HCT116 (cell line): ENCODE measurements around the gene C10orf143. TPM values are rescaled to one million over a fixed set of nuclear protein-coding genes. Genes with fewer than 3 reads are reported as not detected.

Experiments
- ATAC-seq: fragments of 200-7000 bp; cut with Tn5 transposase; 2 replicates; pipeline ENCODE4 v1.9.1; 2020; ENCODE audit warnings: mild to moderate bottlenecking, moderate library complexity
- BruUV-seq: library from RNA; stranded (reverse); fragments of 400-500 nt; replicated peaks from 2 replicates; lab custom pipeline; 2021; lab: Mats Ljungman, UMichigan
- CTCF ChIA-PET: fragments of 300-600 bp; sonication (Branson Sonifier 250); formaldehyde crosslinking; loops from one replicate; lab custom pipeline; 2021; ENCODE audit warnings: antibody characterized with exemption; lab: Charles Lee
- POLR2A ChIA-PET: fragments of 300-600, 350-600 bp; sonication (Branson Sonifier 250); formaldehyde crosslinking; loops from one replicate; lab custom pipeline; 2021; ENCODE audit warnings: antibody characterized with exemption; lab: Charles Lee
- RAD21 ChIA-PET, 2 experiments: fragments of 300-600 bp; sonication (Branson Sonifier 250); formaldehyde crosslinking; loops; one replicate each; lab custom pipeline; 2023; ENCODE audit warnings: low total read pairs in 2 of 2; ENCODE audit not compliant: uncharacterized antibody in 2 of 2, unreplicated experiment in 2 of 2, low non-redundant PET in 1 of 2; lab: Charles Lee
- DNase-seq: peaks from one replicate; pipeline ENCODE4 v3.0.0-alpha.2; 2010; ENCODE audit warnings: low read depth, low spot score
- H2AFZ ChIP-seq: fragments of 200-600 bp; shearing (Covaris generic), sonication (generic); 2 replicates; pipeline ENCODE4 v1.6.1; 2017; ENCODE audit warnings: low read depth, mixed run types, mixed read lengths, antibody characterized with exemption, low read length; ENCODE audit not compliant: poor library complexity, severe bottlenecking
- H3K27ac ChIP-seq: 2 replicates; pipeline ENCODE4 v1.5.1; 2012; ENCODE audit warnings: low read depth, low read length
- H3K27me3 ChIP-seq: fragments of 200-600 bp; sonication (generic); 2 replicates; pipeline ENCODE4 v1.6.1; 2016; ENCODE audit warnings: mixed run types, low read length, mixed read lengths; ENCODE audit not compliant: insufficient read depth
- H3K36me3 ChIP-seq, 2 experiments: fragments of 200-500 bp in 1 of 2; fragments of 200-600 bp in 1 of 2; sonication (Bioruptor generic) in 1 of 2; sonication (generic) in 1 of 2; 2 replicates each; pipeline versions ENCODE4 v1.5.1 to v1.6.1; 2014 to 2016; ENCODE audit warnings: low read length in 2 of 2, inconsistent platforms in 1 of 2, mixed read lengths in 1 of 2, mixed run types in 1 of 2; ENCODE audit not compliant: insufficient read depth in 2 of 2, control insufficient read depth in 1 of 2
- H3K4me1 ChIP-seq, 2 experiments: fragments of 200-600 bp in 1 of 2; sonication (generic) in 1 of 2; 2 replicates each; pipeline versions ENCODE4 v1.5.1 to v1.6.1; 2012 to 2017; ENCODE audit warnings: low read length in 2 of 2, inconsistent platforms in 1 of 2, mild to moderate bottlenecking in 1 of 2, mixed read lengths in 1 of 2, mixed run types in 1 of 2, moderate library complexity in 1 of 2; ENCODE audit not compliant: insufficient read depth in 2 of 2, control insufficient read depth in 1 of 2
- H3K4me2 ChIP-seq: fragments of 200-600 bp; sonication (generic); 2 replicates; pipeline ENCODE4 v1.6.1; 2017; ENCODE audit warnings: mixed run types, low read length, mixed read lengths
- H3K4me3 ChIP-seq, 2 experiments: fragments of 200-600 bp in 1 of 2; sonication (generic) in 1 of 2; replicated peaks in 1 of 2; 2 replicates each; pipeline ENCODE4 v1.5.1; 2011 to 2016; ENCODE audit warnings: low read length in 2 of 2, control low read depth in 1 of 2, low read depth in 1 of 2, mild to moderate bottlenecking in 1 of 2, mixed read lengths in 1 of 2, mixed run types in 1 of 2
- H3K79me2 ChIP-seq: fragments of 200-600 bp; sonication (generic); 2 replicates; pipeline ENCODE4 v1.6.1; 2017; ENCODE audit warnings: mild to moderate bottlenecking, mixed run types, low read length, moderate library complexity, mixed read lengths; ENCODE audit not compliant: insufficient read depth
- H3K9ac ChIP-seq: fragments of 200-600 bp; sonication (generic); 2 replicates; pipeline ENCODE4 v1.6.1; 2016; ENCODE audit warnings: low read length, mixed read lengths
- H3K9me2 ChIP-seq: fragments of 200-600 bp; sonication (generic), shearing (Covaris generic); 2 replicates; pipeline ENCODE4 v1.6.1; 2017; ENCODE audit warnings: mixed run types, mild to moderate bottlenecking, moderate library complexity; ENCODE audit not compliant: insufficient read depth
- H3K9me3 ChIP-seq, 2 experiments: fragments of 200-500 bp in 1 of 2; fragments of 200-600 bp in 1 of 2; sonication (Bioruptor generic) in 1 of 2; sonication (generic) in 1 of 2; 2 replicates each; pipeline ENCODE4 v1.6.1; 2014 to 2017; ENCODE audit warnings: low read length in 2 of 2, mixed read lengths in 2 of 2, inconsistent platforms in 1 of 2, low read depth in 1 of 2, mild to moderate bottlenecking in 1 of 2, mixed run types in 1 of 2, moderate library complexity in 1 of 2; ENCODE audit not compliant: control insufficient read depth in 1 of 2, insufficient read depth in 1 of 2
- H4K20me1 ChIP-seq: fragments of 200-600 bp; sonication (generic), shearing (Covaris generic); 2 replicates; pipeline ENCODE4 v1.6.1; 2017; ENCODE audit warnings: mixed run types, mild to moderate bottlenecking, moderate library complexity; ENCODE audit not compliant: insufficient read depth
- CEBPB ChIP-seq: IDR thresholded peaks from 2 replicates; pipeline ENCODE4 v1.6.1; 2012; ENCODE audit warnings: low read depth
- EGR1 ChIP-seq: IDR thresholded peaks from 2 replicates; pipeline ENCODE4 v1.6.1; 2012; ENCODE audit warnings: low read depth
- ELF1 ChIP-seq: IDR thresholded peaks from 2 replicates; pipeline ENCODE4 v1.6.1; 2012; ENCODE audit warnings: low read depth, borderline replicate concordance
- EZH2 ChIP-seq: fragments of 200-600 bp; sonication (generic); IDR thresholded peaks from 2 replicates; pipeline ENCODE4 v1.6.1; 2017; ENCODE audit warnings: antibody characterized with exemption, mixed run types
- EZH2phosphoT487 ChIP-seq: fragments of 200-600 bp; IDR thresholded peaks from 2 replicates; pipeline ENCODE4 v1.6.1; 2018; ENCODE audit warnings: antibody characterized with exemption, borderline replicate concordance
- FOSL1 ChIP-seq: IDR thresholded peaks from 2 replicates; pipeline ENCODE4 v1.6.1; 2012; ENCODE audit warnings: low read depth
- JUND ChIP-seq: IDR thresholded peaks from 2 replicates; pipeline ENCODE4 v1.6.1; 2012
- POLR2A ChIP-seq: IDR thresholded peaks from 2 replicates; pipeline ENCODE4 v1.7.0; 2011; ENCODE audit warnings: borderline replicate concordance; ENCODE audit not compliant: insufficient read depth, insufficient read length; ENCODE audit errors: extremely low read depth
- POLR2AphosphoS5 ChIP-seq: IDR thresholded peaks from 2 replicates; pipeline ENCODE4 v1.6.1; 2011; ENCODE audit warnings: mild to moderate bottlenecking, low read depth, low read length, moderate library complexity
- RAD21 ChIP-seq: IDR thresholded peaks from 2 replicates; pipeline ENCODE4 v1.6.1; 2012; ENCODE audit warnings: low read depth, mild to moderate bottlenecking
- REST ChIP-seq: IDR thresholded peaks from 2 replicates; pipeline ENCODE4 v1.6.1; 2012; ENCODE audit warnings: low read depth
- SIN3A ChIP-seq: IDR thresholded peaks from 2 replicates; pipeline ENCODE4 v1.6.1; 2012; ENCODE audit warnings: low read depth
- TCF7L2 ChIP-seq: IDR thresholded peaks from 2 replicates; pipeline ENCODE4 v1.7.0; 2011; ENCODE audit warnings: borderline replicate concordance, inconsistent platforms; ENCODE audit not compliant: insufficient read depth, insufficient read length; ENCODE audit errors: extremely low read depth
- ZFX ChIP-seq: fragments of 450-650 bp; IDR thresholded peaks from 2 replicates; pipeline ENCODE4 v1.6.1; 2017
- intact Hi-C: fragments of 100-400 bp; cut with micrococcal nuclease; formaldehyde crosslinking; loops from 2 replicates; pipeline ENCODE4 v1.10.0; 2022
- total RNA-seq: library from RNA; stranded (reverse); gene quantifications from one replicate; pipeline ENCODE4 v1.2.1, GENCODE V29; 2021; ENCODE audit not compliant: unreplicated experiment
- TF ChIP-seq, protein P1 (sequence below): IDR thresholded peaks from 2 replicates; pipeline ENCODE4 v1.6.1; 2012
- TF ChIP-seq, protein P2 (sequence below): IDR thresholded peaks from 2 replicates; pipeline ENCODE4 v1.6.1; 2012
- TF ChIP-seq, protein P3 (sequence below), 3 experiments: fragments of 200-600 bp in 1 of 3; sonication (generic) in 1 of 3; IDR thresholded peaks in 2 of 3; conservative IDR thresholded peaks in 1 of 3; 2 replicates each; pipeline ENCODE4 v1.5.1; 2012 to 2017; ENCODE audit warnings: low read depth in 2 of 3, low read length in 2 of 3, antibody characterized with exemption in 1 of 3, borderline replicate concordance in 1 of 3, control low read depth in 1 of 3, mild to moderate bottlenecking in 1 of 3, mixed read lengths in 1 of 3, mixed run types in 1 of 3, moderate library complexity in 1 of 3; ENCODE audit not compliant: insufficient read depth in 1 of 3

The C10orf143 gene
- total RNA-seq, 1 experiment from 2014 or later = 0.66 TPM

GRCh38 chr10:130137090-130137448 lies 26.4 kb upstream of the C10orf143 start:
- BruUV-seq = no TSS peak
- Histone ChIP-seq H3K27me3 (no peaks in the 10 kb centered on the region), H3K4me3 (peak overlapping the region; percentile 61 to 73), H3K4me1 (peaks cover 8 to 24% of the 10 kb centered on the region in 2 experiments; a peak in 3 of 4 replicates), H3K9ac (peak overlapping the region; percentile 73), H3K36me3 (no peaks in the 10 kb centered on the region), H4K20me1 (0 out of 2 replicates have a peak, but pooled peaks cover 6% of the 10 kb centered on the region), H3K9me3 (no peaks in the 10 kb centered on the region), H3K4me2 (peak overlapping the region; percentile 75), H3K79me2 (peaks cover 54% of the 10 kb centered on the region), H2AFZ (no peak overlapping the region), H3K27ac (peak overlapping the region; percentile 64), H3K9me2 (no peaks in the 10 kb centered on the region)
- ChIA-PET CTCF (interaction anchor here (3.7 kb wide), 1 partner anchor 27 kb away, joined by 16 read pairs; the partner anchor contains the start of gene C10orf143), RAD21 (no interaction called here), POLR2A (interaction anchor here (2.9 kb wide), 1 partner anchor 27 kb away, joined by 13 read pairs; the partner anchor contains the start of gene C10orf143)
- TF ChIP-seq, protein P1, sequence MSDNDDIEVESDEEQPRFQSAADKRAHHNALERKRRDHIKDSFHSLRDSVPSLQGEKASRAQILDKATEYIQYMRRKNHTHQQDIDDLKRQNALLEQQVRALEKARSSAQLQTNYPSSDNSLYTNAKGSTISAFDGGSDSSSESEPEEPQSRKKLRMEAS = no peak
- no peak for TF ChIP-seq JUND
- no peak for TF ChIP-seq POLR2A
- TF ChIP-seq EZH2 = no peak
- no peak for TF ChIP-seq FOSL1
- no peak for TF ChIP-seq ELF1
- no peak for TF ChIP-seq SIN3A
- TF ChIP-seq CEBPB = no peak
- no peak for TF ChIP-seq TCF7L2
- TF ChIP-seq, protein P2, sequence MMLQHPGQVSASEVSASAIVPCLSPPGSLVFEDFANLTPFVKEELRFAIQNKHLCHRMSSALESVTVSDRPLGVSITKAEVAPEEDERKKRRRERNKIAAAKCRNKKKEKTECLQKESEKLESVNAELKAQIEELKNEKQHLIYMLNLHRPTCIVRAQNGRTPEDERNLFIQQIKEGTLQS = no peak
- no peak for TF ChIP-seq POLR2AphosphoS5
- no peak for TF ChIP-seq ZFX
- no peak for TF ChIP-seq REST
- TF ChIP-seq, protein P3, sequence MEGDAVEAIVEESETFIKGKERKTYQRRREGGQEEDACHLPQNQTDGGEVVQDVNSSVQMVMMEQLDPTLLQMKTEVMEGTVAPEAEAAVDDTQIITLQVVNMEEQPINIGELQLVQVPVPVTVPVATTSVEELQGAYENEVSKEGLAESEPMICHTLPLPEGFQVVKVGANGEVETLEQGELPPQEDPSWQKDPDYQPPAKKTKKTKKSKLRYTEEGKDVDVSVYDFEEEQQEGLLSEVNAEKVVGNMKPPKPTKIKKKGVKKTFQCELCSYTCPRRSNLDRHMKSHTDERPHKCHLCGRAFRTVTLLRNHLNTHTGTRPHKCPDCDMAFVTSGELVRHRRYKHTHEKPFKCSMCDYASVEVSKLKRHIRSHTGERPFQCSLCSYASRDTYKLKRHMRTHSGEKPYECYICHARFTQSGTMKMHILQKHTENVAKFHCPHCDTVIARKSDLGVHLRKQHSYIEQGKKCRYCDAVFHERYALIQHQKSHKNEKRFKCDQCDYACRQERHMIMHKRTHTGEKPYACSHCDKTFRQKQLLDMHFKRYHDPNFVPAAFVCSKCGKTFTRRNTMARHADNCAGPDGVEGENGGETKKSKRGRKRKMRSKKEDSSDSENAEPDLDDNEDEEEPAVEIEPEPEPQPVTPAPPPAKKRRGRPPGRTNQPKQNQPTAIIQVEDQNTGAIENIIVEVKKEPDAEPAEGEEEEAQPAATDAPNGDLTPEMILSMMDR (IDR thresholded peaks at IDR 0.05 in 2 of 3, conservative IDR thresholded peaks at IDR 0.05 in 1 of 3; ENCODE audit: borderline replicate concordance in 1 of 3, insufficient read depth in 1 of 3, low read depth in 2 of 3, low read length in 2 of 3) = no peak
- TF ChIP-seq EZH2phosphoT487 = no peak
- no peak for TF ChIP-seq RAD21
- TF ChIP-seq EGR1 = no peak
- intact Hi-C loops = no loop called here
- no peak for DNase-seq
- no peak for ATAC-seq
